Kidney (tissue), 14 donors: ENCODE results near the gene ULBP2. TPM values are rescaled to one million over a fixed set of nuclear protein-coding genes. Genes with fewer than 3 reads are reported as not detected.
"Not testable (repeated sequence)": the region's sequence is repeated elsewhere in the genome, so short reads cannot be mapped to it uniquely, and the experiment has no call there.

Experiments used
- DNase-seq, 5 donors: peaks; one replicate each; pipeline ENCODE4 v3.0.0-alpha.2; 2013 to 2020
- FAIRE-seq: peaks from 2 replicates; lab custom pipeline; 2012; peaks lifted over from hg19 to GRCh38; lab: Jason Lieb, UNC
- H3K27ac ChIP-seq, 2 donors: one replicate each; pipeline ENCODE4 v1.7.0; 2013; ENCODE audit warnings: low read depth in 2 of 2, low read length in 2 of 2, inconsistent platforms in 1 of 2
- H3K27me3 ChIP-seq: one replicate; pipeline ENCODE4 v1.7.1; 2013; ENCODE audit warnings: low read length, inconsistent platforms; ENCODE audit not compliant: control insufficient read depth, insufficient read depth
- H3K36me3 ChIP-seq, 3 donors: one replicate each; pipeline versions ENCODE4 v1.7.0 to v1.7.1; 2013; ENCODE audit warnings: low read length in 3 of 3, control low read depth in 1 of 3, inconsistent platforms in 1 of 3; ENCODE audit not compliant: insufficient read depth in 3 of 3, control insufficient read depth in 2 of 3
- H3K4me1 ChIP-seq, 3 donors: one replicate each; pipeline versions ENCODE4 v1.7.0 to v1.7.1; 2013; ENCODE audit warnings: low read length in 3 of 3, inconsistent platforms in 1 of 3, low read depth in 1 of 3; ENCODE audit not compliant: control insufficient read depth in 2 of 3, insufficient read depth in 2 of 3
- H3K4me3 ChIP-seq, 3 donors: one replicate each; pipeline versions ENCODE4 v1.7.0 to v1.8.1; 2013; ENCODE audit warnings: low read length in 3 of 3, control low read depth in 1 of 3, inconsistent platforms in 1 of 3
- H3K9ac ChIP-seq, 3 donors: one replicate each; pipeline versions ENCODE4 v1.7.0 to v1.7.1; 2013; ENCODE audit warnings: low read length in 3 of 3, control low read depth in 1 of 3, inconsistent platforms in 1 of 3
- H3K9me3 ChIP-seq, 3 donors: one replicate each; pipeline versions ENCODE4 v1.7.0 to v1.7.1; 2013; ENCODE audit warnings: low read length in 3 of 3, control low read depth in 1 of 3, inconsistent platforms in 1 of 3; ENCODE audit not compliant: control insufficient read depth in 2 of 3, insufficient read depth in 1 of 3
- CTCF ChIP-seq: IDR thresholded peaks from 3 replicates; pipeline ENCODE4 v1.5.1; 2012; ENCODE audit warnings: mild to moderate bottlenecking, moderate library complexity, borderline replicate concordance; ENCODE audit not compliant: insufficient read depth; ENCODE audit errors: extremely low read depth
- intact Hi-C: fragments of 100-400 bp; cut with DNase I; formaldehyde crosslinking; loops from one replicate; pipeline ENCODE4 v1.11.1; 2022
- polyA plus RNA-seq: library from polyadenylated mRNA; stranded (reverse); fragments of 350-450 nt; fragmentation: Illumina TruSeq; extraction: RNeasy Lipid Tissue Mini Kit (QIAGEN cat#74804); gene quantifications from one replicate; pipeline ENCODE4 v1.2.3, GENCODE V29; 2014; ENCODE audit warnings: low read depth, low replicate concordance; ENCODE audit not compliant: insufficient read depth
- total RNA-seq: library from RNA; stranded (reverse); fragmentation: NEBNext Ultra II Directional; extraction: Animal tissue kit (Norgen Biotek cat#: 25700); gene quantifications from one replicate; pipeline ENCODE4 v1.2.1, GENCODE V29; 2021
- donor health status: control.
- donor health status: control.
- donor health status: control.
- donor health status: control.
- donor health status: control.
- donor health status: DM: yes; HTN: yes; CAD: no.
- donor health status: Normal renal cell carcinoma (clear cell type).

Gene ULBP2
- total and polyA plus RNA-seq, 2 donors from 2014 or later, result 1.3 to 2.5 TPM

- H3K9ac ChIP-seq, result no peak overlapping the region
- TF ChIP-seq CTCF, result no peak
- intact Hi-C loops, result no loop called here
- H3K4me1 ChIP-seq, result peaks cover 0 to 20% (median 6%) of the 10 kb centered on the region in 3 donors
- no peak for FAIRE-seq
- H3K36me3 ChIP-seq, result no peaks in the 10 kb centered on the region
- no peak overlapping the region for H3K27ac ChIP-seq
- DNase-seq, result peak in 1 of 5 donors; percentile 5
- H3K9me3 ChIP-seq, result no peaks in the 10 kb centered on the region
- peaks cover 28% of the 10 kb centered on the region for H3K27me3 ChIP-seq
- H3K4me3 ChIP-seq, result no peak overlapping the region
Measured at GRCh38 chr6:149967591-149967990, 25.8 kb downstream of the ULBP2 start.

GRCh38 chr6:149967999-149968398, 26.2 kb downstream of the ULBP2 start:
- H3K27me3 ChIP-seq, result peaks cover 25% of the 10 kb centered on the region
- not testable (repeated sequence) for H3K27ac ChIP-seq
- peak in 1 of 5 donors; percentile 6 for DNase-seq

GRCh38 chr6:149968909-149969308, 27.1 kb downstream of the ULBP2 start:
- H3K4me1 ChIP-seq, result peaks cover 0 to 16% (median 6%) of the 10 kb centered on the region in 3 donors
- DNase-seq, H3K9me3 ChIP-seq, H3K36me3 ChIP-seq, H3K27ac ChIP-seq, intact Hi-C loops, H3K9ac ChIP-seq, H3K4me3 ChIP-seq, FAIRE-seq: not testable (repeated sequence)
- peaks cover 22% of the 10 kb centered on the region for H3K27me3 ChIP-seq

More at GRCh38 chr6:149967999-149968398, 26.2 kb downstream of the ULBP2 start:
- H3K9me3 ChIP-seq, H3K36me3 ChIP-seq, H3K9ac ChIP-seq, FAIRE-seq, intact Hi-C loops, H3K4me3 ChIP-seq: not testable (repeated sequence)
- H3K4me1 ChIP-seq, result peaks cover 0 to 19% (median 6%) of the 10 kb centered on the region in 3 donors

GRCh38 chr6:149969635-149970034, 27.8 kb downstream of the ULBP2 start:
- DNase-seq (no peak), FAIRE-seq (no peak)
- Histone ChIP-seq H3K36me3 (no peaks in the 10 kb centered on the region), H3K4me1 (peaks cover 0 to 8% (median 2%) of the 10 kb centered on the region in 3 donors), H3K4me3 (no peak overlapping the region), H3K9ac (no peak overlapping the region), H3K27me3 (peaks cover 20% of the 10 kb centered on the region), H3K27ac (no peak overlapping the region), H3K9me3 (no peaks in the 10 kb centered on the region)
- intact Hi-C loops, result no loop called here
- no peak for TF ChIP-seq CTCF

- H3K4me3 ChIP-seq, DNase-seq, FAIRE-seq, H3K27ac ChIP-seq, intact Hi-C loops, H3K9me3 ChIP-seq, H3K36me3 ChIP-seq, H3K4me1 ChIP-seq, H3K9ac ChIP-seq: not testable (repeated sequence)
- peaks cover 18% of the 10 kb centered on the region for H3K27me3 ChIP-seq
Measured at GRCh38 chr6:149974394-149974793, 32.6 kb downstream of the ULBP2 start.
